ENCODE results near the gene MRPS18A.

DNA sequence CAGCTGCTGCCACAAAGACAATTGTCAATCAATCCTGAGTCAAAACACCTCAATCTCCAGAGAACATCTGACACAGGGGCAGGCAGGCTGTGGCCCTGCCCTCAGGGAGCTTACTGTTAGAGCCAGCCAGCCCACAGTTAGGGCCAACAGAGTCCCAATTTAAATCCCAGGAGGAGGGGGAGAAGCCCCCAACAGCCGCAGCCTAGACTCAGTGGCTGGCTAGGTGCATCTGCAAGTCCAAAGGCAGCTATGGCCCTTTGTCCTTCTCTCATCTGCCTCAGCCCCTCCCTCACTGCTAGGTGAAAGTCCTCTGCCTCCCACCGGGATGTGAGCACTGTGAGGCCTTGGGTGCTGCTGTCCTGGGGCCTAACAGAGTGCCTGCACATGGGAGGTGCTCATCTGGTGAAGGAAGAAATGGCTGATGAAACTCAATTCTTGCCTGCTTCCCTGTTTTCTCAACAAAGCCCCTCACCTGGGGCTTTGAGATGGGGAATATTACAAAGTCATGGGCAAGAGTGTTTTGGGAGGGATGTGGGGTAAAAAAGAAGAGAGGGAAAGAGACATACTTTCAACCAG lies 48.7 kb upstream of the MRPS18A start:
- TF ChIP-seq ELF4 (IDR thresholded peaks at IDR 0.05), result no peak
- TF ChIP-seq NFRKB (IDR thresholded peaks at IDR 0.05), result no peak
- TF ChIP-seq FOXA1 (IDR thresholded peaks at IDR 0.05), result no peak
- no peak for TF ChIP-seq ARNT (IDR thresholded peaks at IDR 0.05)
- no peak for TF ChIP-seq L3MBTL2 (conservative IDR thresholded peaks at IDR 0.05)
- TF ChIP-seq SP1 (IDR thresholded peaks at IDR 0.05), result no peak
- TF ChIP-seq, protein P1, sequence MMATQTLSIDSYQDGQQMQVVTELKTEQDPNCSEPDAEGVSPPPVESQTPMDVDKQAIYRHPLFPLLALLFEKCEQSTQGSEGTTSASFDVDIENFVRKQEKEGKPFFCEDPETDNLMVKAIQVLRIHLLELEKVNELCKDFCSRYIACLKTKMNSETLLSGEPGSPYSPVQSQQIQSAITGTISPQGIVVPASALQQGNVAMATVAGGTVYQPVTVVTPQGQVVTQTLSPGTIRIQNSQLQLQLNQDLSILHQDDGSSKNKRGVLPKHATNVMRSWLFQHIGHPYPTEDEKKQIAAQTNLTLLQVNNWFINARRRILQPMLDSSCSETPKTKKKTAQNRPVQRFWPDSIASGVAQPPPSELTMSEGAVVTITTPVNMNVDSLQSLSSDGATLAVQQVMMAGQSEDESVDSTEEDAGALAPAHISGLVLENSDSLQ (IDR thresholded peaks at IDR 0.05), result no peak
- TF ChIP-seq FOXM1 (IDR thresholded peaks at IDR 0.05; ENCODE audit: borderline replicate concordance), result no peak
- TF ChIP-seq ZNF384 (IDR thresholded peaks at IDR 0.05), result no peak
- no peak for TF ChIP-seq LEF1 (IDR thresholded peaks at IDR 0.05; ENCODE audit: borderline replicate concordance)

Measured in HEK293T (cell line).